DMS 273 (cell line): ENCODE results near the gene ATG101.
A peak's percentile ranks its signal among the peaks of the same experiment; 100 is the strongest.

Experiments
- DNase-seq: peaks from one replicate; lab custom pipeline; 2025; ENCODE audit not compliant: unreplicated experiment; lab: John Stamatoyannopoulos, UW

Gene ATG101

GRCh38 chr12:52041695-52042123 lies 28.1 kb upstream of the ATG101 start:
- DNase-seq, result no peak

- no peak for DNase-seq
Observed at GRCh38 chr12:52042706-52043385, 26.9 kb upstream of the ATG101 start.

DNA sequence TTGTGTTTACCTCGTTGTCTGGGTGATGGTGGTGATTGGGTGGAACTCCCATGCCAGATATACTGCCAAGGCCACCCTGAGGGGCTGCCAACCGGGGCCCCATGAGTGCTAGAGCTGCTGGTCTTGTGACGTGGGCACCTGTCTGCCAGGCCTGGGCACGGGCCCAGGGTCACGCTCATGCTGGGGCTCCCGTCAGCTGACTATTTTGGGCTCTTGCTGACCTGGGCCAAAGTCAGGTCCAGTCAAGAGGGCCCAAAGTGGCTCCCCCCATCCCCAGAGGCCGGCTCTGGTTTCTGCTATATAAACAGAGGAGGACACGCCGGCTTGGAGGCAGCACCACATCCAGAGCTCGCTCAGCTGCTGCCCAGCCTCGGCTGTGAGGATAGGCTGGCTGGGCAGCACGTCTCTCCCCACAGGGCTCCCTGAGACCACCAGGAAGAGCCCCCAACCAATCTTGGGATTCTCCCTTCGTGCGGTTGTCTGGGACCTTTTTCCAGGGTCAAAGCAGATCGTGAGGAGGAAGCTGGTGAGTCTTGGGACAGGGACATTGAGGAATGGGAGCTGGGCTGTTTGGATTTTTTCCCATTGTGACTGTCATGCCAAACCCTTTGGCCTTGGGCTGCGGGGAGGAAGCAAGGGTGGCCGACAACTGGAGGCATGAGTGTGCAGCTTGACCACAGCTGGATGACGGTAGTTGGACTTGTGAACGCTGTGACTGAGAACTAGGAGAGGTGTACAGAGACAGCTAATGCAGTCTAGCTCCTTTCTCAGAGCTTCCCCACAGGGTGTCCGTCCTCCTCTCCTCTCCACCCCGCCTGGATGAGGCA lies 26.2 kb upstream of the ATG101 start:
- no peak for DNase-seq

DNA sequence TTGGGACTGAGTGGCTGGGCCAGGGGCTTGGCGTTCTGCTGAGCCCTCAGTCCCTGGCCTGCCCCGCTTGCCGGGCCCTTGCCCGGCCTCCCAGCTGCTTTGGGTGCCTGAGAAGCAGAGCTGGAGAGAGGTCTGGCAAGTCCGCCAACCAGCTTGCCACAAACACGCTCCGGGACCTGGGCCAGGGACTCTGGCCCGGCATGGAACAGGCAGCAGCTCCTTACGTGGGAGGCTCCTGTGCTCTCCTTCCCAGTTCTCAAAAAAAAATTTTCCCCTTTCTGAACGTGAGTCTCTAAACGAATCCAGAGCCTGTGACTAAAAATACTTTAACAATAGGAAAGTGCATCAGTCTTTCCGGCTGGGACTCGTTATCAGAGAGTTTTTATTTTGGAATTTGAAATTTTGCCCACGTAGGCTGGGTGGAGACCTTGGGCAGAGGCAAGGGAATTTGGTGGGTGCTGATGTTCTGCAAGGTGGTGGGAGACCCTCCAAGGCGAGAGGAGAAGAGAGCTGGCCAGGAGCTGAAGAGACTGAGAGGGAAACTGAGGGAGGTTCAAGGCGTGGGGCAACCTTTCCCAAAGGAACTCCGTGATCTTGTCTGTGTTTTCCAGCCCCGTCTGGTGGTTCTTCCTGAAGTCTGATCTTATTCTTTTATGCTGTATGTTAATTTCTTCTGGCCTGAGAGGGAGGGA lies 25.3 kb upstream of the ATG101 start:
- peak; percentile 37 for DNase-seq

DNA sequence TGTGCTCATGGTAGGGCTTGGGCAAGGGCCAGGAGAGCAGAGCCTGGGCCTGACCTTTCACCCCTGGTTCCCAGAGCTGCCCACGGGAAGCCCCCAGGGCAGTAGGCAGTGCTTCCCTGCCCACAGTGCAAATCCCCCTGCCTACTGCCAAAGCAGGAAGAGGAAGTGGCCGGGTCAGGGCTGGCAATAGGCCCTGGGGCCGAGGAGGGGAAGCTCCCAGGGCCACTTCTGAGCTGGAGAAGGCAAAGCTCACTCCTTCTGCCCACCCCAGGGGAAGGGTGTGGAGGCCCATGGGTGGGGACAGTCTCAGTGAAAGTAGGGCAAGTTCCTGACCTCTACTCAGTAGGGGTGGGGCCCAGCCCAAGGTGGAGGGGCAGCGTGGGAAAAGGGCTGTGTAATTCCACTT lies 24.0 kb upstream of the ATG101 start:
- no peak for DNase-seq

DNA sequence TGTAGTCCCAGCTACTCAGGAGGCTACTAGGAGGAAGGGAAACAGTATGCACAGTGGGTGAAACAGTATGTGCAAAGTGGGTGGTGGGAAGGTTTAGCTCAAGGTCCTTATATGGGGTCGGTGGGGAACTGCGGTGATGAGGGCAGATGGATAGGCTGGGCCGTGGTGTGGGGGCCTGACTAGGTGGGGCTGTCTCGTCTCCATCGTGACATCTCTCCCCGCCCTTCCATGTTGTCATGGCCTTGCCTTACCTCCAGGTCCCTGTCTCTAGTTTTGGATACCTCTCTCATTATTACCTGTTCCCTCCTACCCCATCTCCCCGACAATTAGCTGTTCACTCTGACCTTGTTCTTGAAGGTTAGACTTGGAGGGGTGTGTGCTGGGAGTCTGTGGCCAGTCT lies 22.9 kb upstream of the ATG101 start:
- DNase-seq, result no peak

GRCh38 chr12:52049286-52049685 lies 20.5 kb upstream of the ATG101 start:
- no peak for DNase-seq

DNA sequence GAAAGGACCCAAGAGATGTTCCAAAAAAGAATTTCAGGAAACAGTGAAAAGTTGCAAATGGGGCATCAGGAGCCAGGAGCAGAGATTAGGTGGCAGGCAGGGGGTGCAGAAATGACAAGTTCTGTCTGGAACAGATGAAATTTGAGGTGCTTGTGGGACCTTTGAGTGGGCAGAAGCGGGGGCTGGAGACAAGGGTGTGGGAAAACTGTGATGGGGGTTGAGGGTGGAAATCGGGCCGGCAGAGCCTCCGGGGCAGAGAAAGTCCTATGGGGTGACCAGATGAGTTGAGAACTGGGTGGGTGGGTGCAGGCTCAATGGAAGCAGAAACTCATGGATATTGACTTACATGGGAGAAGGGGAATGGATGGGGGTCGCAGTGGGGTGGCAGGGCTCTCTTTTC lies 20.1 kb upstream of the ATG101 start:
- no peak for DNase-seq

DNA sequence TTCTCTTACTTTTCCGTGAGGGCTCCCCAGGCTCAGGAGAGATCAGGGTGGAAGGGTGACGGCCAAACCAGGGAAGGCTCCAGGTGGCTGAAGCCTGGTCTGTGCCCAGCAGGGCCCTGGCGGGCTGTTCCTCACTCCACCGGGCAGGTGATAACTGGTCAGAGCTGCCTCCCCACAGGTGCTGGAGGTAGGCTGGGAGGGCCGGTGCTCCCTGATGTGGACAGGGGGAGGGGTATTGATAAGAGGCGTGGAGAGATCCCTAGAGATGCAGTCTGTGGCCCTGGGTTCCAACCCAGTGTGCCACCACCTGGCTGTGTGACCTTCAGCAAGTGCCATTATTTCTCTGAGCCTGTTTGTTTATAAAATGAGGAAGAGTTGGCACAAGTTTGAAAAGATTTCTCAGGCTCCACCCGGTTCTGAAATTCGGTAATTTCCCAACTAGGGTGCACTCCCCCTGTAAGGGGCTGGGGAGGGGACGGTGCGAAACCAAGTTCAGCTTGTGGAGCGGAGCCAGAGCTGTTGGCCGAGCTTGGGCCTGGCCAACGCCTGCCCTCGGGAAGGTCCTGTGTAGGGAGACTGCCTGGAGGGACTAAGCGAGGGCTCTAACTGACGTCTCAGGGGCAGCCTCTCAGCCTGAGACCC lies 19.5 kb upstream of the ATG101 start:
- no peak for DNase-seq

DNA sequence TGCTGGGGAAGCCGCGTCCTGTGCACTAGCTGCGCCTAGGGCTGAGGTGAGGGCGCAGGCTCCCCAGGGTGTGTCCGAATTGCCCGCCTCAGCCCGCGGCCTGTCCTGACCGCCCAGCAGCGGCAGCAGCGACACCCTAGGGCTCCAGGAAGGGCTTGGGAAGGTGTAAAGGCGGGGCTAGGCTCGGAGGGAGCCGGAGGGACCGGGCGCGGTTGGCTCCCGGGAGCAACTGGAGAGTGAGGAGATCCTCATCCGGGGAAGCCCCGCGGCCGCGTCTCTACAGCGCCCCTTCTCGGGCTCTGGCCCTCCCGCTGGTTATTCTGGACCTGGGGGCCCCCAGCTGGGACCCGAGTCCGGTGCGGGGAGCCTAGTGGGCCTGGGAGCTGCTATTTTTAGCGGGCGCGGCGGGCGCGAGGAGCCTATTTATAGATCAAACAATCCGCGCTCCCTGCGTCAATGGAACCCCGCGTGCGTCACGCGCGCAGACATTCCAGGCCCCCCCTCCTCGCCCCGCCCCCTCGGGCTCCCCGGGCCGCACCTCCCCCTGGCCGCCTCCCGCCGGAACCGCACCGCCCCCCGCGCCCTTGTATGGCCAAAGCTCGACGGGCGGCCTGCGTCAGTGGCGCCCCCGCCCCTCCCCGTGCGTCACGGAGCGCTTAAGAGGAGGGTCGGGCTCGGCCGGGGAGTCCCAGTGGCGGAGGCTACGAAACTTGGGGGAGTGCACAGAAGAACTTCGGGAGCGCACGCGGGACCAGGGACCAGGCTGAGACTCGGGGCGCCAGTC lies 18.8 kb upstream of the ATG101 start, which contains the start of gene NR4A1:
TSS of gene NR4A1 (plus strand) at position 685 of the 784 bp plus-strand sequence. CDS start 2,887 bp downstream, outside the sequence.
- peak; percentile 92 for DNase-seq

GRCh38 chr12:52052468-52053186 lies 17.2 kb upstream of the ATG101 start:
- DNase-seq, result no peak

DNA sequence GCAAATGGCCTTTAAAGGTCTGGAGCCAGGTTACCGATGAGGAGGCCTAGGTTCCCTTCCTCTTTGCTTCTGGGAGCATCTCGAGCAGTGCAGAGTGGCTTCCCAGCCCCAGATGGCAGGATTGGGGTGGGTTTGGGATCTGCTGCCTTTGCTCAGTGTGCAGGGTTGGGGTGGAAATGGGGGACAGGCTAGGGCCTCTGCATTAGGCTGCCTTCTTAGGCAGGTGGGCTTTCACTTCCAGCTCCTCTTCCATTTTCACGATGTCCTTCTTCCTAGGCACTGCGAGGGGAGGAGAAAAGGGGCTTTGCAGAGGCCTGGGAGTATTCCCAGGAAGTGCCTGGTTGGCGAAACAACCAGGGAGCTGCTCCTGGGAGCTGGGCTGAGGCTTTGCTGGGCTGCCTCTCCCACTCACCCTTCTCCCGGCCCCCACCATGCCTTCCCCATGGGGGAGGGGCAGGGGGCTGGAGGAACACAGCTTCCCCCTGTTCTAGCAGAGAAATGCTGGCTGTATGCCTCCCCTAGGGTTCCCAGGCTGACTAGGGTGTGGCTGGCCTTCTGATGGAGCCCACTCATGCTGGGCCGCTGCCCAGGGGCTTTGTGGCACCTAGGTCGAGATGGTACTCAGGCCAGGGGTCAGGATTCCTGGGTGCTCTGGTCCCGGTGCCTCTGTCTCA lies 16.1 kb upstream of the ATG101 start:
- no peak for DNase-seq

GRCh38 chr12:52054231-52054832 lies 15.4 kb upstream of the ATG101 start:
- DNase-seq, result no peak

- no peak for DNase-seq
Observed at GRCh38 chr12:52054833-52055730, 14.7 kb upstream of the ATG101 start.

- no peak for DNase-seq
Observed at GRCh38 chr12:52055731-52056711, 13.8 kb upstream of the ATG101 start.

DNA sequence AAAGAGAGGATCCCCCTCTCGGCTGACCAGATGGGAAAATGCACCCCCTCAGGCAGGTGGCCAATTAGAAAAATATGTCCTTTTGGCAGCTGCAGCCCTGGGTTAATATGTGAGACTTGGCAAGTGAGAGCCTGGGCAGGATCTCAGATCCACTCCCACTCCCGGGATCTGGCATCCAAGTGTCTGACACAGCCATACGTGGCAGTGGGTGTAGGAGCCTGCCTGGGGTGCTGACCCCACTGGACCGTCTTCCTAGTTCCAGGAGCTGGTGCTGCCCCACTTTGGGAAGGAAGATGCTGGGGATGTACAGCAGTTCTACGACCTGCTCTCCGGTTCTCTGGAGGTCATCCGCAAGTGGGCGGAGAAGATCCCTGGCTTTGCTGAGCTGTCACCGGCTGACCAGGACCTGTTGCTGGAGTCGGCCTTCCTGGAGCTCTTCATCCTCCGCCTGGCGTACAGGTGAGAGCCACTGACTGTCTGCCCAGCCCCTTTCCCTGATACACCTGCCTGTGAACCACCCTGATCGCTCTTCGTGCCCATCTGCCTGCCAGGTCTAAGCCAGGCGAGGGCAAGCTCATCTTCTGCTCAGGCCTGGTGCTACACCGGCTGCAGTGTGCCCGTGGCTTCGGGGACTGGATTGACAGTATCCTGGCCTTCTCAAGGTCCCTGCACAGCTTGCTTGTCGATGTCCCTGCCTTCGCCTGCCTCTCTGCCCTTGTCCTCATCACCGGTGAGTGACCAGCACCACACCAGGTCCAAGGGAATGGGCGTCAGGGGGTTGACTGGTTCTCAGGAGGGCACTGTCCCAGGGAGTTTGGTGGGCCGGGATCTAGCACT lies 12.8 kb upstream of the ATG101 start:
- DNase-seq, result peak; percentile 36
